GM19023 (cell line): ENCODE results near the gene TMEM145.
A peak's percentile ranks its signal among the peaks of the same experiment; 100 is the strongest.

Source experiments
- ATAC-seq: cut with Tn5 transposase; IDR thresholded peaks from one replicate; pipeline ENCODE4 v1.9.1; 2021; ENCODE audit warnings: mild to moderate bottlenecking, moderate library complexity; ENCODE audit not compliant: unreplicated experiment

Gene TMEM145

GRCh38 chr19:42288881-42289555 is 24.1 kb upstream of the TMEM145 start:
- no peak for ATAC-seq

GRCh38 chr19:42289556-42290041 is 23.5 kb upstream of the TMEM145 start:
- no peak for ATAC-seq

GRCh38 chr19:42290136-42290522 is 23.0 kb upstream of the TMEM145 start:
- ATAC-seq = no peak

- no peak for ATAC-seq
Observed at GRCh38 chr19:42290523-42291434, 22.3 kb upstream of the TMEM145 start.

GRCh38 chr19:42291435-42291810 is 21.7 kb upstream of the TMEM145 start:
- no peak for ATAC-seq

- ATAC-seq = no peak
Observed at GRCh38 chr19:42292042-42292960, 20.8 kb upstream of the TMEM145 start.

GRCh38 chr19:42292963-42293362 is 20.1 kb upstream of the TMEM145 start:
- no peak for ATAC-seq

- ATAC-seq = no peak
Observed at GRCh38 chr19:42293540-42293939, 19.6 kb upstream of the TMEM145 start.

GRCh38 chr19:42293948-42294347 is 19.2 kb upstream of the TMEM145 start:
- no peak for ATAC-seq

- ATAC-seq = no peak
Observed at GRCh38 chr19:42294471-42295137, 18.5 kb upstream of the TMEM145 start.

- no peak for ATAC-seq
Observed at GRCh38 chr19:42295342-42295741, 17.8 kb upstream of the TMEM145 start.

- no peak for ATAC-seq
Observed at GRCh38 chr19:42295831-42296525, 17.1 kb upstream of the TMEM145 start.

GRCh38 chr19:42297039-42297438 is 16.1 kb upstream of the TMEM145 start:
- ATAC-seq = no peak

- peak; percentile 7 for ATAC-seq
Observed at GRCh38 chr19:42301646-42302203, 11.4 kb upstream of the TMEM145 start, which contains the start of gene PRR19. PRR19 (plus strand) TSS chr19:42302132; CDS start chr19:42309585, 7,453 bp downstream.

GRCh38 chr19:42303101-42303464 is 10.0 kb upstream of the TMEM145 start:
- no peak for ATAC-seq

- no peak for ATAC-seq
Observed at GRCh38 chr19:42303876-42304275, 9.2 kb upstream of the TMEM145 start.

- no peak for ATAC-seq
Observed at GRCh38 chr19:42306646-42307045, 6.5 kb upstream of the TMEM145 start.

- no peak for ATAC-seq
Observed at GRCh38 chr19:42309686-42310085, 3.4 kb upstream of the TMEM145 start.

GRCh38 chr19:42311657-42312056 is 1.5 kb upstream of the TMEM145 start:
- no peak for ATAC-seq
